ENCODE measurements around the gene CAMKK1.

CAMKK1 gene

GRCh38 chr17:3917391-3917931 lies 24.6 kb upstream of the CAMKK1 start:
- DNase-seq = no peak

- no peak for DNase-seq
Measured at GRCh38 chr17:3916825-3917224, 24.0 kb upstream of the CAMKK1 start.

- peak in 2 of 14 donors; percentile 8 to 17 for DNase-seq
Measured at GRCh38 chr17:3915995-3916696, 23.3 kb upstream of the CAMKK1 start, which contains the start of gene P2RX1. Gene P2RX1, minus strand, starts transcription at chr17:3916465. Its CDS starts 240 bp downstream, at chr17:3916225.

GRCh38 chr17:3915581-3915994 lies 22.7 kb upstream of the CAMKK1 start:
- DNase-seq = no peak

- DNase-seq = no peak
Measured at GRCh38 chr17:3914312-3914670, 21.4 kb upstream of the CAMKK1 start.

- peak in 13 of 14 donors; percentile 26 to 80 (median 51) for DNase-seq
Measured at GRCh38 chr17:3913531-3914311, 20.9 kb upstream of the CAMKK1 start.

GRCh38 chr17:3912827-3913226 lies 20.0 kb upstream of the CAMKK1 start:
- no peak for DNase-seq

GRCh38 chr17:3911271-3912053 lies 18.6 kb upstream of the CAMKK1 start:
- DNase-seq = no peak

- DNase-seq = no peak
Measured at GRCh38 chr17:3910420-3911270, 17.8 kb upstream of the CAMKK1 start.

GRCh38 chr17:3909257-3909656 lies 16.4 kb upstream of the CAMKK1 start:
- no peak for DNase-seq

GRCh38 chr17:3907483-3908216 lies 14.8 kb upstream of the CAMKK1 start:
- DNase-seq = no peak

- no peak for DNase-seq
Measured at GRCh38 chr17:3906881-3907280, 14.0 kb upstream of the CAMKK1 start.

- DNase-seq = no peak
Measured at GRCh38 chr17:3905017-3905520, 12.2 kb upstream of the CAMKK1 start.

GRCh38 chr17:3904501-3904900 lies 11.6 kb upstream of the CAMKK1 start:
- DNase-seq = peak in 1 of 14 donors; percentile 7

GRCh38 chr17:3903881-3904290 lies 11.0 kb upstream of the CAMKK1 start:
- no peak for DNase-seq

GRCh38 chr17:3903051-3903825 lies 10.4 kb upstream of the CAMKK1 start:
- no peak for DNase-seq

GRCh38 chr17:3900646-3901045 lies 7.8 kb upstream of the CAMKK1 start:
- DNase-seq = no peak

GRCh38 chr17:3897731-3898130 lies 4.9 kb upstream of the CAMKK1 start:
- no peak for DNase-seq

- DNase-seq = no peak
Measured at GRCh38 chr17:3896968-3897235, 4.0 kb upstream of the CAMKK1 start.
